ENCODE results near the gene LRRC32. TPM values are rescaled to one million over a fixed set of nuclear protein-coding genes. Genes with fewer than 3 reads are reported as not detected.
A peak's percentile ranks its signal among the peaks of the same experiment; 100 is the strongest.

LRRC32 gene
- total and polyA plus RNA-seq, 2 of the 4 experiments (the other 2 are of a cell fraction): 5.2 to 13.7 TPM

DNA sequence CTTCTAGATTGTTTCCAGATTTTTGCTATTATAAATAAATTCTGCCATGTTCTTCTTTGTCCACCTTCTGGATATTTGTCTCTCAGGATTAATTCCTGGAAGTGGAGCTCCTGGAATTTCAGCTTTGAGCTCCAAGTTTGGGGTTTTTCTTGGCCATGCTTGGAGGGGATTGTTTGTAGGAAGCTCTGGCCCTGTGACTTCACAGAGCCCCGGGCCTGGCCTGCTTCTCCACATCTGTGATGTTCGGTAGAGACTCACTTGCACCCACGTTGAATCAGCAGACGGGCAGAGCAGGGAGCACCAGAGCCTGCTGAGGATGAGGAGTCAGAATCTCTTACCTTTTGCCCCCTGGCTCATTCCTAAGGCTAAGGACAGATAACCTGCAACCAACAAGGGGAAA, 35.7 kb downstream of the LRRC32 start:
- Histone ChIP-seq H3K9me3 (ENCODE audit: control insufficient read depth, insufficient read depth, low read length) (no peaks in the 10 kb centered on the region; the same call in 1 of the 2 replicates), H3K56ac (ENCODE audit: extremely low read depth, insufficient read depth, low read length) (no peak overlapping the region), H3K4me1 (ENCODE audit: control insufficient read depth, insufficient read depth, low read length) (peaks cover 10% of the 10 kb centered on the region), H2BK120ac (ENCODE audit: low read depth, low read length) (no peak overlapping the region), H3K18ac (ENCODE audit: low read depth, low read length) (no peak overlapping the region), H3K14ac (replicated peaks; ENCODE audit: low read depth, low read length) (no peak overlapping the region), H3K79me1 (ENCODE audit: low read depth in 1 of 2, low read length in 2 of 2) (no peaks in the 10 kb centered on the region), H3K36me3 (ENCODE audit: control insufficient read depth, insufficient read depth, low read length) (no peaks in the 10 kb centered on the region), H4K8ac (ENCODE audit: low read depth in 2 of 2, low read length in 2 of 2) (no peak overlapping the region), H3K27ac (ENCODE audit: insufficient read depth, low read length) (no peak overlapping the region), H4K5ac (ENCODE audit: low read depth, low read length) (no peak overlapping the region), H2AFZ (replicated peaks; ENCODE audit: low read length, poor library complexity) (peak overlapping the region; percentile 63), H3K4ac (ENCODE audit: low read depth, low read length) (no peak overlapping the region), H3K9ac (ENCODE audit: low read depth, low read length) (no peak overlapping the region), H2BK20ac (ENCODE audit: low read depth, low read length) (no peak overlapping the region), H2BK15ac (ENCODE audit: low read depth, low read length) (no peak overlapping the region), H4K91ac (ENCODE audit: insufficient read depth, low read depth, low read length) (no peak overlapping the region), H3K4me3 (ENCODE audit: insufficient read depth, low read depth, low read length) (no peak overlapping the region), H3K4me2 (ENCODE audit: low read depth, low read length) (no peak overlapping the region), H3K9me1 (ENCODE audit: insufficient read depth, low read length) (no peaks in the 10 kb centered on the region), H2BK5ac (ENCODE audit: low read depth, low read length, poor library complexity, severe bottlenecking) (no peak overlapping the region), H2AK5ac (ENCODE audit: low read depth, low read length) (no peak overlapping the region), H4K20me1 (ENCODE audit: insufficient read depth, low read length) (no peaks in the 10 kb centered on the region), H3K23ac (ENCODE audit: low read depth, low read length) (no peak overlapping the region), H3K27me3 (ENCODE audit: control insufficient read depth, insufficient read depth, low read length) (peaks cover 8% of the 10 kb centered on the region; the same call in 1 of the 2 replicates), H2AK9ac (replicated peaks; ENCODE audit: low read depth, low read length, poor library complexity) (no peak overlapping the region)
- intact Hi-C loops (cut with micrococcal nuclease) (loop anchor here (1.0 kb wide), 1 partner anchor 19 kb away; no protein-coding TSS in a partner anchor), in situ Hi-C loops (cut with MboI; ENCODE audit: low sequenced_read_pairs) (no loop called here), dilution Hi-C loops (cut with HindIII; ENCODE audit: low sequenced_read_pairs, unreplicated experiment) (no loop called here)
- WGBS, 2 experiments (ENCODE audit: extremely low coverage in 2 of 2, insufficient read length in 1 of 2): 45% methylated on average over 2 of the region's 4 CpGs; no CpG with 5 or more reads in 1 of the 2 experiments
- ATAC-seq (ENCODE audit: low read depth) (no peak), DNase-seq (no peak)
- no peak for TF ChIP-seq RCOR1 (IDR thresholded peaks at IDR 0.05; ENCODE audit: insufficient replicate concordance, low read length)
- TF ChIP-seq MAZ (IDR thresholded peaks at IDR 0.05; ENCODE audit: borderline replicate concordance, low read depth, low read length): no peak
- ChIA-PET CTCF (no interaction called here), POLR2A (ENCODE audit: unreplicated experiment) (no interaction called here)
- no TSS peak for BruUV-seq (replicated peaks)

Data from IMR-90 (cell line).